NB4 (cell line): Measurements from ENCODE around the gene IQGAP2.

ENCODE experiments used
- DNase-seq: peaks from one replicate; pipeline ENCODE4 v3.0.0; 2010; ENCODE audit warnings: low read depth
- H3K4me3 ChIP-seq: one replicate; pipeline ENCODE4 v1.5.1; 2011; ENCODE audit warnings: mild to moderate bottlenecking, low read depth, low read length, moderate library complexity
- CTCF ChIP-seq: IDR thresholded peaks from one replicate; pipeline ENCODE4 v1.5.1; 2012; ENCODE audit warnings: low read depth, low read length
- MAX ChIP-seq: IDR thresholded peaks from 2 replicates; pipeline ENCODE4 v1.6.1; 2011; ENCODE audit warnings: low read depth, low read length
- MYC ChIP-seq: IDR thresholded peaks from 2 replicates; pipeline ENCODE4 v1.6.1; 2011; ENCODE audit warnings: low read depth, low read length
- POLR2A ChIP-seq: IDR thresholded peaks from 2 replicates; pipeline ENCODE4 v1.6.1; 2011; ENCODE audit warnings: mild to moderate bottlenecking; ENCODE audit not compliant: insufficient read length; ENCODE audit errors: extremely low read depth

Gene IQGAP2

GRCh38 chr5:76482984-76483383 lies 79.9 kb downstream of the IQGAP2 start:
- TF ChIP-seq POLR2A: no peak
- TF ChIP-seq MYC: no peak
- TF ChIP-seq CTCF: no peak
- TF ChIP-seq MAX: no peak
- no peak overlapping the region for H3K4me3 ChIP-seq
- no peak for DNase-seq

- no peak for DNase-seq
- TF ChIP-seq MAX (no peak), POLR2A (no peak), MYC (no peak), CTCF (no peak)
- no peak overlapping the region for H3K4me3 ChIP-seq
Measured at GRCh38 chr5:76483433-76483832, 80.3 kb downstream of the IQGAP2 start.

- no peak for DNase-seq
- TF ChIP-seq MAX (no peak), POLR2A (no peak), MYC (no peak), CTCF (no peak)
- no peak overlapping the region for H3K4me3 ChIP-seq
Measured at GRCh38 chr5:76483881-76484280, 80.8 kb downstream of the IQGAP2 start.

- TF ChIP-seq MAX: no peak
- no peak overlapping the region for H3K4me3 ChIP-seq
- DNase-seq: no peak
Measured at GRCh38 chr5:76485511-76485910, 82.4 kb downstream of the IQGAP2 start.

GRCh38 chr5:76487386-76487785 lies 84.3 kb downstream of the IQGAP2 start:
- TF ChIP-seq POLR2A (no peak), CTCF (no peak), MAX (no peak), MYC (no peak)
- no peak overlapping the region for H3K4me3 ChIP-seq
- DNase-seq: no peak

- DNase-seq: no peak
- TF ChIP-seq CTCF (no peak), MAX (no peak), MYC (no peak), POLR2A (no peak)
- H3K4me3 ChIP-seq: no peak overlapping the region
Measured at GRCh38 chr5:76487821-76488220, 84.7 kb downstream of the IQGAP2 start.
